ACC112 (cell line): ENCODE data around the gene MAP2K5.

Experiments
- H2AFZ ChIP-seq: fragments of 200-600 bp; sonication (generic); one replicate; pipeline ENCODE4 v1.6.0; 2017; ENCODE audit warnings: antibody characterized with exemption, low read length; ENCODE audit not compliant: unreplicated experiment
- H3K27ac ChIP-seq: fragments of 200-600 bp; sonication (generic); 2 replicates; pipeline ENCODE4 v1.5.1; 2014; ENCODE audit warnings: low read depth, mild to moderate bottlenecking, antibody characterized with exemption, low read length, moderate library complexity
- H3K27me3 ChIP-seq: fragments of 200-600 bp; sonication (generic); 2 replicates; pipeline ENCODE4 v1.6.1; 2014; ENCODE audit warnings: mild to moderate bottlenecking, antibody characterized with exemption, low read length, moderate library complexity, mixed read lengths; ENCODE audit not compliant: insufficient read depth
- H3K36me3 ChIP-seq: fragments of 200-600 bp; sonication (generic); 2 replicates; pipeline ENCODE4 v1.6.1; 2016; ENCODE audit warnings: mild to moderate bottlenecking, antibody characterized with exemption, low read length, moderate library complexity, mixed read lengths; ENCODE audit not compliant: insufficient read depth
- H3K4me1 ChIP-seq: fragments of 200-600 bp; sonication (generic); one replicate; pipeline ENCODE4 v1.6.1; 2016; ENCODE audit warnings: low read length, mixed read lengths; ENCODE audit not compliant: insufficient read depth, unreplicated experiment, control insufficient read depth
- H3K4me3 ChIP-seq: fragments of 200-600 bp; sonication (generic); 2 replicates; pipeline ENCODE4 v1.5.1; 2014; ENCODE audit warnings: mild to moderate bottlenecking, low read depth, low read length
- H3K79me2 ChIP-seq: fragments of 200-600 bp; sonication (generic); one replicate; pipeline ENCODE4 v1.6.0; 2016; ENCODE audit warnings: low read length; ENCODE audit not compliant: control insufficient read depth, unreplicated experiment, insufficient read depth

Gene MAP2K5

GRCh38 chr15:67692573-67692972 lies 150.1 kb downstream of the MAP2K5 start:
- Histone ChIP-seq H3K27me3 (no peaks in the 10 kb centered on the region), H3K79me2 (no peaks in the 10 kb centered on the region), H3K27ac (no peak overlapping the region), H3K4me1 (no peaks in the 10 kb centered on the region), H3K4me3 (no peak overlapping the region), H2AFZ (no peak overlapping the region), H3K36me3 (no peaks in the 10 kb centered on the region)

- Histone ChIP-seq H3K4me1 (no peaks in the 10 kb centered on the region), H2AFZ (no peak overlapping the region), H3K36me3 (peaks cover 3% of the 10 kb centered on the region; the same call in 1 of the 2 replicates), H3K4me3 (no peak overlapping the region), H3K27ac (no peak overlapping the region), H3K79me2 (no peaks in the 10 kb centered on the region), H3K27me3 (no peaks in the 10 kb centered on the region)
Measured at GRCh38 chr15:67696087-67696486, 153.6 kb downstream of the MAP2K5 start.

- H3K27ac ChIP-seq, result no peak overlapping the region
- no peaks in the 10 kb centered on the region for H3K4me1 ChIP-seq
- H3K79me2 ChIP-seq, result no peaks in the 10 kb centered on the region
- peaks cover 3% of the 10 kb centered on the region; the same call in 1 of the 2 replicates for H3K36me3 ChIP-seq
- no peak overlapping the region for H2AFZ ChIP-seq
- H3K27me3 ChIP-seq, result no peaks in the 10 kb centered on the region
- H3K4me3 ChIP-seq, result no peak overlapping the region
Measured at GRCh38 chr15:67700023-67700422, 157.5 kb downstream of the MAP2K5 start.

GRCh38 chr15:67701669-67702068 lies 159.2 kb downstream of the MAP2K5 start:
- no peaks in the 10 kb centered on the region for H3K27me3 ChIP-seq
- no peaks in the 10 kb centered on the region for H3K4me1 ChIP-seq
- no peaks in the 10 kb centered on the region for H3K79me2 ChIP-seq
- no peak overlapping the region for H2AFZ ChIP-seq
- no peak overlapping the region for H3K27ac ChIP-seq
- H3K4me3 ChIP-seq, result no peak overlapping the region
- H3K36me3 ChIP-seq, result peaks cover 3% of the 10 kb centered on the region; the same call in 1 of the 2 replicates

DNA sequence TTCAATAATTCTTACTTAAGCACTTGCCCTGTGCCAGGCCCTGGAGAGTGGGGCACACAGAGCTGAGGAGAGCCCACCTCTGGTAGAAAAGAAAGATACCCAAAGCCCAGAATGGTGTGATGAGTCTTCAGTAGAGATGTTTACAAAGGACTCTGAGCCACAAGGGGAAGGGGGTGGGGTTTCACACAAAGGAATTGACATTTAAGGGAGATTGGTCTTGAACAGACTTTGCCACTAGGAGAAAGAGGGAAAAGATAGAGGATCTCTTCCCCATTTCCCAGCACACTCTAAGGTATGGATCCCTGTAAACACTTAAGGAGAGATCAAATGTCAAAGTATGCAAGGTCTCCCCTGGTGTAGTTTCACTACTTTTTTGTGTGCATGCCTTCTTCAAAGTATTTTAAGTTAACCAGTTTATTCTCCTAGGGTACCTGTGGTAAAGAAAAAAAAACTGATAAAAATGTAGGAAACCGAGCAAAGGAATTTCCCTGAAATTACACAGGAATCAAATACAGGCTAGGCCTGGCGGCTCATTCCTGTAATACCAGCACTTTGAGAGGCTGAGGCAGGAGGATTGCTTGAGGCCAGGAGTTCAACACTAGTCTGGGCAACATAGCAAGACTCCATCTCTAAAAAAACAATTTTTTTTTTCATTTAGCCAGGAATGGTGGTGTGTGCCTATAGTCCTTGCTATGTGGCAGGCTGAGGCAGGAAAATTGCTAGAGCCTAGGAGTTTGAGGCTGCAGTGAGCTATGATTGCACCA lies 165.2 kb downstream of the MAP2K5 start:
- Histone ChIP-seq H3K27me3 (no peaks in the 10 kb centered on the region), H2AFZ (no peak overlapping the region), H3K4me3 (no peak overlapping the region), H3K4me1 (no peaks in the 10 kb centered on the region), H3K27ac (no peak overlapping the region), H3K79me2 (no peaks in the 10 kb centered on the region), H3K36me3 (0 out of 2 replicates have a peak, but pooled peaks cover 2% of the 10 kb centered on the region)

DNA sequence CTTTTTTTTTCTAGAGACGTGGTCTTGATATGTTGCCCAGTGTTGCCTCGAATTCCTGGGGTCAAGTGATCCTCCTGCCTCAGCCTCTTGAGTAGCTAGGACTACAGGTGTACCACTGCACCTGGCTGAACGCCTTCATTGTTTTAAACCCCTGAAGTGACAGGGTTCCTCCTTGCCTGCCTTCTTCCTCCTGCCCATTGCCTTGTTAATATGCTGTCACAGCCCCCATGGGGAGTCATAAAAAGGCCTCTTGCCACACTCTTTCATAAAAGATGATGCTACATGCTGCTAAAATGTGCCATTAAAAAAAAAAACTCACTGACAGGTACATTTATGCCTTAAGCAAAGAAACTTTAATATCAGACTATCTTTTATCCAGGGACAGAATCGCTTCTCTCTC lies 166.0 kb downstream of the MAP2K5 start:
- Histone ChIP-seq H3K79me2 (no peaks in the 10 kb centered on the region), H3K27me3 (no peaks in the 10 kb centered on the region), H3K36me3 (0 out of 2 replicates have a peak, but pooled peaks cover 2% of the 10 kb centered on the region), H3K4me3 (no peak overlapping the region), H3K27ac (no peak overlapping the region), H2AFZ (no peak overlapping the region), H3K4me1 (no peaks in the 10 kb centered on the region)

DNA sequence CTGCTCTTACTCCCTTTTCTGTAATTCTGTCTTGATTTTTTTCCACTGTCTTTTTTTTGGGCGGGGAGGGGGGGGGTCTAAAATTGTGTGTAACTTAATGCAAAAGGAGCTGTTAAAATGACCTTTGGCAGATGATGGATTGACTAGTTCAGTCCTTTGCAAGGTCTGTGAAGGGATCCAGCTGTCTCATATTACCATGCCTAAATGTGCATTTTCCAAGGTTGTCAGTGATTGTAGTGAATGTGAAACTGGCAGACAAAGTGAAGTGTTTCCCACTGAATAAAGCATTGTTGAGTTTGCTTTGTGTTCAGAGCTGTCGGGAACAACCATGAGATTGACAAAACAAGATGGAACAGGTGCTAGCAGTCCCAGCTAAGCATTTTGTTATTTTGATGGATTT lies 172.7 kb downstream of the MAP2K5 start:
- H3K79me2 ChIP-seq, result no peaks in the 10 kb centered on the region

DNA sequence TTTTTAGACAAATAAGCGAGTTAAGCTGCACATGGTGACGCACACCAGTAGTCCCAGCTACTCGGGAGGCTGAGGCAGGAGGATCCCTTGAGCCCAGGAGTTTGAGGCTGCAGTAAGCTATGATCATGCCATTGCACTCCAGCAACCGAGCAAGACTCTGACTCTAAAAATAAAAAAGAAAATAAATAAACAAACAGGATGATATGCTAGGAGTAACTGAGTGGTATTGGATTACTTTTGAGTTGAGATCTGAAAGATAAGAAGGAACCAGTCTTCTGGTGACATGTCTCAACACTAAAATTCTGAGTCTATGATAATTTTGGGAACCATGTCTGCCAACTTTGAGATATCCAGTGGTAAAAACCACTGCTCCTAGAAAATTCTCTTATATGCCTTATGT lies 173.7 kb downstream of the MAP2K5 start:
- Histone ChIP-seq H3K79me2 (no peaks in the 10 kb centered on the region), H3K27me3 (no peaks in the 10 kb centered on the region), H3K36me3 (0 out of 2 replicates have a peak, but pooled peaks cover 2% of the 10 kb centered on the region), H3K4me1 (no peaks in the 10 kb centered on the region), H2AFZ (no peak overlapping the region), H3K4me3 (no peak overlapping the region), H3K27ac (no peak overlapping the region)

More for the DNA sequence above, 172.7 kb downstream of the MAP2K5 start:
- Histone ChIP-seq H3K27ac (no peak overlapping the region), H3K36me3 (0 out of 2 replicates have a peak, but pooled peaks cover 2% of the 10 kb centered on the region), H3K4me3 (no peak overlapping the region), H2AFZ (no peak overlapping the region), H3K4me1 (no peaks in the 10 kb centered on the region), H3K27me3 (no peaks in the 10 kb centered on the region)

DNA sequence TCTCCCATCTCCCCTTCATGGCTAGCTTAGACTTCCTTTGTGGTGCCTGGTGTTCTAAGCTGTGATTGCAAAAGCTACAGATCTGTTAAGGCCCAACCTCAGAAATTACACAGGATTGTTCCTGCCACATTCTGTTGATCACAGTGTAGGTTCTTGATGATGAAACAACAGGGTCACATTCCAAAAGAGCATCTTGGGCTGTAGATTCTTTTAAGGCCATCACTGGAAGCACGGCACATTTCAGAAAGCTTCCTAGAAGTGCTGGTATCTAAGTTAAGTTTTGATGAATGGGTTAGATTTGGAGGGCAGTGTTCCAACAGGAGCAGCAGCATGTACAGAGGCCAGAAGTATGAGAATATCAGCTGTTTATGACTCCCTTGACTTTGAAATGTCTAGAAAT lies 175.3 kb downstream of the MAP2K5 start:
- no peak overlapping the region for H3K4me3 ChIP-seq

GRCh38 chr15:67719330-67719959 lies 176.9 kb downstream of the MAP2K5 start:
- H3K36me3 ChIP-seq, result no peaks in the 10 kb centered on the region
- no peaks in the 10 kb centered on the region for H3K27me3 ChIP-seq
- no peak overlapping the region for H3K4me3 ChIP-seq
- H3K4me1 ChIP-seq, result no peaks in the 10 kb centered on the region
- no peaks in the 10 kb centered on the region for H3K79me2 ChIP-seq
- H2AFZ ChIP-seq, result no peak overlapping the region
- no peak overlapping the region for H3K27ac ChIP-seq

More for the DNA sequence above, 175.3 kb downstream of the MAP2K5 start:
- H3K4me1 ChIP-seq, result no peaks in the 10 kb centered on the region
- no peaks in the 10 kb centered on the region for H3K36me3 ChIP-seq
- H3K27ac ChIP-seq, result no peak overlapping the region
- H3K79me2 ChIP-seq, result no peaks in the 10 kb centered on the region
- H3K27me3 ChIP-seq, result no peaks in the 10 kb centered on the region
- H2AFZ ChIP-seq, result no peak overlapping the region
